ENCODE measurements around the gene CTIF.

- no peak for TF ChIP-seq FOXM1 (IDR thresholded peaks at IDR 0.05; ENCODE audit: borderline replicate concordance, low read depth)
- TF ChIP-seq, protein P1, sequence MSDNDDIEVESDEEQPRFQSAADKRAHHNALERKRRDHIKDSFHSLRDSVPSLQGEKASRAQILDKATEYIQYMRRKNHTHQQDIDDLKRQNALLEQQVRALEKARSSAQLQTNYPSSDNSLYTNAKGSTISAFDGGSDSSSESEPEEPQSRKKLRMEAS (IDR thresholded peaks at IDR 0.05), result no peak
- TF ChIP-seq RAD21 (IDR thresholded peaks at IDR 0.05; ENCODE audit: low read depth), result no peak
- no peak for TF ChIP-seq NFIC (IDR thresholded peaks at IDR 0.05)
- no peak for TF ChIP-seq CEBPB (IDR thresholded peaks at IDR 0.05)
- TF ChIP-seq, protein P2, sequence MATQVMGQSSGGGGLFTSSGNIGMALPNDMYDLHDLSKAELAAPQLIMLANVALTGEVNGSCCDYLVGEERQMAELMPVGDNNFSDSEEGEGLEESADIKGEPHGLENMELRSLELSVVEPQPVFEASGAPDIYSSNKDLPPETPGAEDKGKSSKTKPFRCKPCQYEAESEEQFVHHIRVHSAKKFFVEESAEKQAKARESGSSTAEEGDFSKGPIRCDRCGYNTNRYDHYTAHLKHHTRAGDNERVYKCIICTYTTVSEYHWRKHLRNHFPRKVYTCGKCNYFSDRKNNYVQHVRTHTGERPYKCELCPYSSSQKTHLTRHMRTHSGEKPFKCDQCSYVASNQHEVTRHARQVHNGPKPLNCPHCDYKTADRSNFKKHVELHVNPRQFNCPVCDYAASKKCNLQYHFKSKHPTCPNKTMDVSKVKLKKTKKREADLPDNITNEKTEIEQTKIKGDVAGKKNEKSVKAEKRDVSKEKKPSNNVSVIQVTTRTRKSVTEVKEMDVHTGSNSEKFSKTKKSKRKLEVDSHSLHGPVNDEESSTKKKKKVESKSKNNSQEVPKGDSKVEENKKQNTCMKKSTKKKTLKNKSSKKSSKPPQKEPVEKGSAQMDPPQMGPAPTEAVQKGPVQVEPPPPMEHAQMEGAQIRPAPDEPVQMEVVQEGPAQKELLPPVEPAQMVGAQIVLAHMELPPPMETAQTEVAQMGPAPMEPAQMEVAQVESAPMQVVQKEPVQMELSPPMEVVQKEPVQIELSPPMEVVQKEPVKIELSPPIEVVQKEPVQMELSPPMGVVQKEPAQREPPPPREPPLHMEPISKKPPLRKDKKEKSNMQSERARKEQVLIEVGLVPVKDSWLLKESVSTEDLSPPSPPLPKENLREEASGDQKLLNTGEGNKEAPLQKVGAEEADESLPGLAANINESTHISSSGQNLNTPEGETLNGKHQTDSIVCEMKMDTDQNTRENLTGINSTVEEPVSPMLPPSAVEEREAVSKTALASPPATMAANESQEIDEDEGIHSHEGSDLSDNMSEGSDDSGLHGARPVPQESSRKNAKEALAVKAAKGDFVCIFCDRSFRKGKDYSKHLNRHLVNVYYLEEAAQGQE (IDR thresholded peaks at IDR 0.05; ENCODE audit: low read depth), result no peak
- TF ChIP-seq TEAD4 (IDR thresholded peaks at IDR 0.05), result no peak
- no peak for TF ChIP-seq EGR1 (IDR thresholded peaks at IDR 0.05)
- no peak for TF ChIP-seq EP300 (IDR thresholded peaks at IDR 0.05; ENCODE audit: borderline replicate concordance)
- TF ChIP-seq YY1 (IDR thresholded peaks at IDR 0.05; ENCODE audit: low read depth), result no peak
- no peak for TF ChIP-seq CREB1 (IDR thresholded peaks at IDR 0.05; ENCODE audit: low read depth)
- no peak for TF ChIP-seq TAF1 (IDR thresholded peaks at IDR 0.05; ENCODE audit: low read depth)
These were observed 79.1 kb downstream of the CTIF start for GRCh38 chr18:48617844-48618497.
